Endothelial cell of umbilical vein (primary cell): ENCODE data around the gene NMU. TPM values are rescaled to one million over a fixed set of nuclear protein-coding genes. Genes with fewer than 3 reads are reported as not detected.

Experiments used
- BruUV-seq: library from RNA; stranded (reverse); fragments of 400-500 nt; replicated peaks from 2 replicates; lab custom pipeline; 2021; lab: Mats Ljungman, UMichigan
- CTCF ChIA-PET: fragments of 300-600, 350-600 bp; sonication (Branson Sonifier 250); formaldehyde crosslinking; loops from one replicate; lab custom pipeline; 2021; ENCODE audit warnings: antibody characterized with exemption, inconsistent platforms; lab: Charles Lee
- POLR2A ChIA-PET: fragments of 300-600, 350-600 bp; sonication (Branson Sonifier 250); formaldehyde crosslinking; loops from one replicate; lab custom pipeline; 2021; ENCODE audit warnings: antibody characterized with exemption, inconsistent platforms; lab: Charles Lee
- DNase-seq: peaks from one replicate; pipeline ENCODE4 v3.0.0-alpha.2; 2011; ENCODE audit warnings: low read depth, low spot score
- FAIRE-seq: peaks from 2 replicates; lab custom pipeline; 2011; peaks lifted over from hg19 to GRCh38; lab: Jason Lieb, UNC
- H2AFZ ChIP-seq: 2 replicates; pipeline ENCODE4 v1.6.0; 2012; ENCODE audit warnings: low read depth, low read length, control low read depth, inconsistent platforms
- H3K27ac ChIP-seq: 2 replicates; pipeline ENCODE4 v1.5.1; 2011; ENCODE audit warnings: low read depth, mild to moderate bottlenecking, control low read depth, low read length, moderate library complexity; ENCODE audit not compliant: insufficient read depth
- H3K27me3 ChIP-seq, 2 experiments: 2 replicates each; pipeline versions ENCODE4 v1.6.0 to v1.6.1; 2011; ENCODE audit warnings: low read length in 2 of 2, mixed read lengths in 1 of 2; ENCODE audit not compliant: control insufficient read depth in 2 of 2, insufficient read depth in 2 of 2
- H3K36me3 ChIP-seq, 2 experiments: 2 replicates in 1 of 2; 3 replicates in 1 of 2; pipeline ENCODE4 v1.5.1; 2011; ENCODE audit warnings: low read length in 2 of 2, mild to moderate bottlenecking in 1 of 2, moderate library complexity in 1 of 2; ENCODE audit not compliant: control insufficient read depth in 2 of 2, insufficient read depth in 2 of 2; ENCODE audit errors: extremely low read depth in 1 of 2
- H3K4me1 ChIP-seq: 3 replicates; pipeline ENCODE4 v1.5.1; 2011; ENCODE audit warnings: mild to moderate bottlenecking, low read length; ENCODE audit not compliant: control insufficient read depth, insufficient read depth; ENCODE audit errors: extremely low read depth
- H3K4me2 ChIP-seq: 2 replicates; pipeline ENCODE4 v1.6.1; 2011; ENCODE audit warnings: low read length, control low read depth, mixed read lengths; ENCODE audit not compliant: insufficient read depth
- H3K4me3 ChIP-seq, 3 experiments: fragments of 200-600 bp in 1 of 3; sonication (generic), shearing (Covaris generic) in 1 of 3; replicated peaks in 1 of 3; 2 replicates each; pipeline ENCODE4 v1.5.1; 2011 to 2016; ENCODE audit warnings: control low read depth in 3 of 3, low read length in 3 of 3, mild to moderate bottlenecking in 2 of 3, inconsistent platforms in 1 of 3, low read depth in 1 of 3, moderate library complexity in 1 of 3; ENCODE audit not compliant: insufficient read depth in 1 of 3
- H3K79me2 ChIP-seq: 2 replicates; pipeline ENCODE4 v1.6.0; 2012; ENCODE audit warnings: low read length, inconsistent platforms; ENCODE audit not compliant: control insufficient read depth, insufficient read depth
- H3K9ac ChIP-seq: replicated peaks from 2 replicates; pipeline ENCODE3; 2011; ENCODE audit warnings: low read length, control low read depth; ENCODE audit not compliant: insufficient read depth; ENCODE audit errors: extremely low read depth
- H3K9me1 ChIP-seq: replicated peaks from 3 replicates; pipeline ENCODE4 v1.6.0; 2011; ENCODE audit warnings: mild to moderate bottlenecking, low read length; ENCODE audit not compliant: control insufficient read depth, insufficient read depth; ENCODE audit errors: extremely low read depth
- H3K9me3 ChIP-seq: replicated peaks from 2 replicates; pipeline ENCODE4 v1.5.1; 2012; ENCODE audit warnings: low read length, inconsistent platforms; ENCODE audit not compliant: control insufficient read depth, insufficient read depth
- H4K20me1 ChIP-seq: replicated peaks from 2 replicates; pipeline ENCODE3; 2011; ENCODE audit warnings: mild to moderate bottlenecking, low read length; ENCODE audit not compliant: control insufficient read depth, insufficient read depth; ENCODE audit errors: extremely low read depth
- EZH2 ChIP-seq: IDR thresholded peaks from 2 replicates; pipeline ENCODE4 v1.6.1; 2012; ENCODE audit warnings: borderline replicate concordance, low read depth, mild to moderate bottlenecking, moderate library complexity, low read length, inconsistent platforms; ENCODE audit not compliant: severe bottlenecking
- FOS ChIP-seq: IDR thresholded peaks from 2 replicates; pipeline ENCODE4 v1.6.1; 2011; ENCODE audit warnings: mild to moderate bottlenecking, low read length, moderate library complexity, borderline replicate concordance; ENCODE audit not compliant: insufficient read depth
- GATA2 ChIP-seq: IDR thresholded peaks from 2 replicates; pipeline ENCODE4 v1.7.0; 2011; ENCODE audit warnings: low read depth, mild to moderate bottlenecking, moderate library complexity, mixed read lengths, low read length; ENCODE audit not compliant: insufficient read length, insufficient read depth
- JUN ChIP-seq: IDR thresholded peaks from 2 replicates; pipeline ENCODE4 v1.6.1; 2011; ENCODE audit warnings: borderline replicate concordance, low read depth; ENCODE audit not compliant: insufficient read length, insufficient read depth
- MYC ChIP-seq: IDR thresholded peaks from one replicate; pipeline ENCODE4 v1.6.1; 2011; ENCODE audit warnings: mild to moderate bottlenecking, low read depth, low read length
- POLR2A ChIP-seq: IDR thresholded peaks from 2 replicates; pipeline ENCODE4 v1.6.1; 2012; ENCODE audit warnings: low read depth, mild to moderate bottlenecking, control low read depth, low read length
- POLR2AphosphoS5 ChIP-seq: IDR thresholded peaks from 2 replicates; pipeline ENCODE4 v1.6.1; 2012; ENCODE audit warnings: low read depth, mild to moderate bottlenecking, control low read depth, low read length, moderate library complexity; ENCODE audit not compliant: insufficient read depth
- dilution Hi-C: fragments of 300-500 bp; cut with MboI; formaldehyde crosslinking; loops from one replicate; pipeline ENCODE4 v1.15.0; 2019; ENCODE audit warnings: low sequenced_read_pairs; ENCODE audit not compliant: extremely low pct_ligation_motif_present
- intact Hi-C: fragments of 100-400 bp; cut with micrococcal nuclease; formaldehyde crosslinking; loops from one replicate; pipeline ENCODE4 v1.10.0; 2022
- polyA plus RNA-seq, 4 experiments: library from polyadenylated mRNA; depleted of rRNA in 3 of 4; stranded (reverse) in 3 of 4; unstranded in 1 of 4; fragments of >200 nt; gene quantifications; 2 replicates each; pipeline versions ENCODE4 v1.2.1 to v1.2.3, GENCODE V29; 2011 to 2012; ENCODE audit warnings: missing spikeins in 1 of 4
- total RNA-seq: library from RNA; stranded (reverse); gene quantifications from 2 replicates; pipeline ENCODE4 v1.2.3, GENCODE V29; 2021
- TF ChIP-seq, protein P1 (sequence below), 2 donors: IDR thresholded peaks; 1 replicate in 1 of 2; 2 replicates in 1 of 2; pipeline ENCODE4 v1.5.1; 2011; ENCODE audit warnings: low read length in 2 of 2, mild to moderate bottlenecking in 2 of 2, moderate library complexity in 2 of 2, control low read depth in 1 of 2, inconsistent platforms in 1 of 2, low read depth in 1 of 2; ENCODE audit not compliant: insufficient read depth in 1 of 2; ENCODE audit errors: extremely low read depth in 1 of 2
- TF ChIP-seq, protein P2 (sequence below): IDR thresholded peaks from 2 replicates; pipeline ENCODE4 v1.6.1; 2011; ENCODE audit not compliant: insufficient read depth, insufficient read length

NMU gene
- total and polyA plus RNA-seq, 2 donors (not counting 3 experiments of a cell fraction or from before 2014, with no cell fraction given), result 1.4 to 3.7 TPM

DNA sequence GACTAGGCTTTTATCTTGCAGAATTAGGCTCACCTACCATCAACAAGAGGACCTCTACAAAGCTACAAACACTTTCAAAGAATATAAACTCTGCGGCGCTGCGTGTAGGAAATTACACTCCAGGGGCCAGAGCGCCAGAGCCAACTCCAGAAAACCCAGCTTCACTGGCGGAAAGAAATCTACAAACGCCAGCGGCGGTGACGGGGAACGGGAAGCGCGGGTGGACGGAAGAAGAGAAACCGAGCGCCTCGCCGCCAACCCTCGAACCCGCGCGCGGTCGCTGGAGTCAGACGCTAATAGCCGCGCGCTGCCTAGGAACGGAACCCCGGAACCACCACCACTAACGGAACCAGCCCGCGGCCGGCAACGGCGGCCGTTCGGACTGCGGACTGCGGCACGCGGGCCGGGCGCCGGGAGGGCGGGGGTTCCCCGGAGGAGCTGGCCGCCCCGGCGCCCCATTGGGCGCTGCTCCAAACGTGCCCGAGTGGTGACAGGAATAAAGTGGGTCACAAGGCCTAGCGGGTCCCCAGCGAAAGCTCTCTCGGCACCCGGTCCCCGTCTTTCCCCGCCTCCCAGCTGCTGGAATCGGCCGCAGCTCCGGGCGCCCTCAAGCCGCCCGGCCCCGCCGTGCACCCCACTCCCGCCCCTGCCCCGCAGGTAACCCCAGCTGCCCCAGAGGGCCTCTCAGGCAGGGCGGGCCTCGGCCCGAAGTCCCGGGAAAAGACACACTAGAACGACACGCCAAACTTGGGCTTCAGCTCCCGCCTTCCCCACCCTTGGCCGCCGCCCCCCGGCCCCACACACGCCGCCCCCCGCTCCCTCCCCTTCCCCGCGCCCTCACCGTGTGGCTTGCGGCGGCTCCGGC is 90.2 kb downstream of the NMU start:
- BruUV-seq, result no TSS peak
- H3K79me2 ChIP-seq, result peaks cover 34% of the 10 kb centered on the region
- ChIA-PET POLR2A (interaction anchor here (0.6 to 0.8 kb wide), 3 partner anchors 187 to 467 kb away, joined by 3 read pairs; no protein-coding TSS in a partner anchor), CTCF (interaction anchor here (0.6 to 2.4 kb wide), 22 partner anchors 9 to 575 kb away, joined by 3 to 13 read pairs (median 4); partner anchors contain the start of gene SRD5A3)
- peaks cover 0 to 2% of the 10 kb centered on the region in 2 experiments for H3K27me3 ChIP-seq
- intact Hi-C loops (loop anchor here (1.0 to 5.0 kb wide), 10 partner anchors 111 to 889 kb away; partner anchors contain the start of genes EXOC1, KIT, SRD5A3 and TMEM165), dilution Hi-C loops (no loop called here)
- TF ChIP-seq MYC, result no peak
- TF ChIP-seq, protein P1, sequence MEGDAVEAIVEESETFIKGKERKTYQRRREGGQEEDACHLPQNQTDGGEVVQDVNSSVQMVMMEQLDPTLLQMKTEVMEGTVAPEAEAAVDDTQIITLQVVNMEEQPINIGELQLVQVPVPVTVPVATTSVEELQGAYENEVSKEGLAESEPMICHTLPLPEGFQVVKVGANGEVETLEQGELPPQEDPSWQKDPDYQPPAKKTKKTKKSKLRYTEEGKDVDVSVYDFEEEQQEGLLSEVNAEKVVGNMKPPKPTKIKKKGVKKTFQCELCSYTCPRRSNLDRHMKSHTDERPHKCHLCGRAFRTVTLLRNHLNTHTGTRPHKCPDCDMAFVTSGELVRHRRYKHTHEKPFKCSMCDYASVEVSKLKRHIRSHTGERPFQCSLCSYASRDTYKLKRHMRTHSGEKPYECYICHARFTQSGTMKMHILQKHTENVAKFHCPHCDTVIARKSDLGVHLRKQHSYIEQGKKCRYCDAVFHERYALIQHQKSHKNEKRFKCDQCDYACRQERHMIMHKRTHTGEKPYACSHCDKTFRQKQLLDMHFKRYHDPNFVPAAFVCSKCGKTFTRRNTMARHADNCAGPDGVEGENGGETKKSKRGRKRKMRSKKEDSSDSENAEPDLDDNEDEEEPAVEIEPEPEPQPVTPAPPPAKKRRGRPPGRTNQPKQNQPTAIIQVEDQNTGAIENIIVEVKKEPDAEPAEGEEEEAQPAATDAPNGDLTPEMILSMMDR (IDR thresholded peaks at IDR 0.05; ENCODE audit: extremely low read depth in 1 of 2, insufficient read depth in 1 of 2, low read depth in 1 of 2, low read length in 2 of 2), result no peak
- peak; percentile 54 for TF ChIP-seq POLR2A
- peak; percentile 86 for TF ChIP-seq POLR2AphosphoS5
- TF ChIP-seq, protein P2, sequence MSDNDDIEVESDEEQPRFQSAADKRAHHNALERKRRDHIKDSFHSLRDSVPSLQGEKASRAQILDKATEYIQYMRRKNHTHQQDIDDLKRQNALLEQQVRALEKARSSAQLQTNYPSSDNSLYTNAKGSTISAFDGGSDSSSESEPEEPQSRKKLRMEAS, result no peak
- no peak for TF ChIP-seq JUN
- no peak for TF ChIP-seq GATA2
- TF ChIP-seq EZH2, result no peak
- TF ChIP-seq FOS, result no peak
- H3K4me3 ChIP-seq, result peak overlapping the region; percentile 49 to 86 (median 80)
- DNase-seq (peak; percentile 67), FAIRE-seq (peak; percentile 55)
- H3K9ac ChIP-seq, result peak overlapping the region; percentile 59
- H3K9me1 ChIP-seq, result no peaks in the 10 kb centered on the region
- peak overlapping the region; percentile 87 for H3K4me2 ChIP-seq
- H3K9me3 ChIP-seq, result no peaks in the 10 kb centered on the region
- no peaks in the 10 kb centered on the region for H3K36me3 ChIP-seq
- H2AFZ ChIP-seq, result peak overlapping the region; percentile 59
- H4K20me1 ChIP-seq, result no peaks in the 10 kb centered on the region
- peaks cover 11% of the 10 kb centered on the region for H3K4me1 ChIP-seq
- H3K27ac ChIP-seq, result peak overlapping the region; percentile 45

Other genes starting within 250 kb of the NMU start
- gene TMEM165, start 240.3 kb downstream of the NMU start, total RNA-seq, result 159 and 177 TPM in 2 replicates
- gene TMEM165, start 240.3 kb downstream of the NMU start, polyA plus RNA-seq, result 144 and 188 TPM in 2 replicates
- 22.2 and 23.8 TPM in 2 replicates for gene CLOCK, start 89.4 kb downstream of the NMU start, total RNA-seq
- gene CLOCK, start 89.4 kb downstream of the NMU start, polyA plus RNA-seq, result 7.4 and 7.5 TPM in 2 replicates
- not detected in 2 replicates for gene PDCL2, start 44.1 kb downstream of the NMU start, total RNA-seq
- not detected in 2 replicates for gene PDCL2, start 44.1 kb downstream of the NMU start, polyA plus RNA-seq
- not detected in 2 replicates for gene EXOC1L, start 183.5 kb upstream of the NMU start, total RNA-seq
- not detected in 2 replicates for gene EXOC1L, start 183.5 kb upstream of the NMU start, polyA plus RNA-seq
- gene EXOC1, start 217.3 kb upstream of the NMU start, total RNA-seq, result 30.5 and 33.3 TPM in 2 replicates
- gene EXOC1, start 217.3 kb upstream of the NMU start, polyA plus RNA-seq, result 9.1 and 11.6 TPM in 2 replicates